GM10248 (cell line): ENCODE measurements around the gene CFAP46.
"Not testable (repeated sequence)": the region's sequence is repeated elsewhere in the genome, so short reads cannot be mapped to it uniquely, and the experiment has no call there.

Experiments
- CTCF ChIA-PET: fragments of 300-600 bp; sonication (Branson Sonifier 250); formaldehyde crosslinking; extraction: SDS; loops from one replicate; lab custom pipeline; 2021; ENCODE audit warnings: antibody characterized with exemption; lab: Yijun Ruan, JAX
- POLR2A ChIA-PET: fragments of 350-650 bp; sonication (Branson Sonifier 250); formaldehyde crosslinking; extraction: SDS; loops from one replicate; lab custom pipeline; 2020; ENCODE audit warnings: antibody characterized with exemption; lab: Yijun Ruan, JAX
- DNase-seq: peaks from one replicate; pipeline ENCODE4 v3.0.0; 2012; ENCODE audit errors: extremely low spot score
- CTCF ChIP-seq: IDR thresholded peaks from 2 replicates; pipeline ENCODE4 v1.5.1; 2012; ENCODE audit warnings: mild to moderate bottlenecking, low read depth; ENCODE audit errors: extremely low read depth, missing control alignments, control extremely low read depth

The CFAP46 gene

GRCh38 chr10:132960071-132960472 lies 17.7 kb upstream of the CFAP46 start:
- CTCF ChIA-PET: no interaction called here
- TF ChIP-seq CTCF: no peak
- POLR2A ChIA-PET: no interaction called here
- no peak for DNase-seq

GRCh38 chr10:132959559-132959961 lies 17.2 kb upstream of the CFAP46 start:
- DNase-seq: no peak
- no peak for TF ChIP-seq CTCF
- ChIA-PET POLR2A (no interaction called here), CTCF (interaction anchor here (1.5 kb wide), 1 partner anchor 22 kb away, joined by 3 read pairs; no protein-coding TSS in a partner anchor)

GRCh38 chr10:132958883-132959558 lies 16.7 kb upstream of the CFAP46 start:
- no peak for TF ChIP-seq CTCF
- ChIA-PET POLR2A (no interaction called here), CTCF (interaction anchor here (1.5 kb wide), 1 partner anchor 21 kb away, joined by 3 read pairs; no protein-coding TSS in a partner anchor)
- no peak for DNase-seq

GRCh38 chr10:132957981-132958882 lies 15.9 kb upstream of the CFAP46 start:
- POLR2A ChIA-PET: no interaction called here
- CTCF ChIA-PET: interaction anchor here (1.5 kb wide), 1 partner anchor 20 kb away, joined by 3 read pairs; no protein-coding TSS in a partner anchor
- TF ChIP-seq CTCF: no peak
- no peak for DNase-seq

GRCh38 chr10:132957131-132957530 lies 14.8 kb upstream of the CFAP46 start:
- POLR2A ChIA-PET: no interaction called here
- CTCF ChIA-PET: no interaction called here
- DNase-seq: no peak
- TF ChIP-seq CTCF: no peak

GRCh38 chr10:132956259-132956658 lies 13.9 kb upstream of the CFAP46 start:
- POLR2A ChIA-PET, DNase-seq, CTCF ChIA-PET: not testable (repeated sequence)

GRCh38 chr10:132955479-132955878 lies 13.1 kb upstream of the CFAP46 start:
- TF ChIP-seq CTCF: no peak
- DNase-seq: no peak
- ChIA-PET POLR2A (no interaction called here), CTCF (no interaction called here)
